Stimulated activated CD8-positive, alpha-beta memory T cell treated with anti-CD3 and anti-CD28 coated beads, Interleukin-4, amount 100 ng/mL, for 1 hour (primary cell): ENCODE measurements around the gene INO80C.

ENCODE experiments used
- DNase-seq, 2 donors: peaks; one replicate each; pipeline ENCODE4 v3.0.0-alpha.2; 2020; ENCODE audit warnings: low read depth in 2 of 2, low spot score in 1 of 2

Gene INO80C

DNA sequence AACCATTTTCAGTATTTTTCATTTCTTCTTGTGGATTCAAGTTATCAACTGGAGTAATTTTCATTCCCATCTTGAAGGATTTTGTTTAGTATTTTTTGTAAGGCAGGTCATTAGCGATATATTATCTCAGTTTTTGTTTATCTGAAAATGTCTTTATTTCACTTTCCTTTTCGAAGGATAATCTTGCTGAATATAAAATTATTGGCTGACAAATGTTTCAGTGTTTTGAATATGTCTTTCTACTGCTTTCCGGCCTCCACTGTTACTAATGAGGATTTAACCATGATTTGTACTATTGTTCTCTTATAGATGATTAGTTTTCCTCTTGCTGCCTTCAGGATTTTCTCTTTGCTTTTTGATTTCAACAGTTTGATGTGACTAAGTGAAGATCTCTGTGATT, 62.4 kb downstream of the INO80C start:
- DNase-seq, result no peak

DNA sequence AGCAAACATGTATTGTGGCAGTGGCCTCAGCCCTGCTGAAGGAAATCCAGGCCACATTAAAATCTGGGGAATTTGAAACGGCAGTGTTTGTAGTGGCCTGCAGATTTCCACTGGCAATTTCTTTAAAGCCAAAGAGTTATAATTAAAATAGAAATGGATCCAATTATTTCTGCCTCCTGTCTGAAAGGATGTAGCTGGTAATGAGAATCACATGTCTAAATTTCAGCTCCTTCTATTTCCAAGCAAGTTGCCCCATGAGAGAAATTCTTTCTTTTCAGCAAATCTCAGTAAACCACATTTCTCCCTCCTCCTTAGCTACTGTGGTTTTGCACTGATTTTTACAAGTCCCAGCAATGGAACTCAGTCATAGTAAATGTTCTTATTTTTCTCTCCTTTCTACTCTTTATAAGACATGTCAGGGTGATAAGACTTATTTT, 65.2 kb downstream of the INO80C start:
- DNase-seq, result no peak

DNA sequence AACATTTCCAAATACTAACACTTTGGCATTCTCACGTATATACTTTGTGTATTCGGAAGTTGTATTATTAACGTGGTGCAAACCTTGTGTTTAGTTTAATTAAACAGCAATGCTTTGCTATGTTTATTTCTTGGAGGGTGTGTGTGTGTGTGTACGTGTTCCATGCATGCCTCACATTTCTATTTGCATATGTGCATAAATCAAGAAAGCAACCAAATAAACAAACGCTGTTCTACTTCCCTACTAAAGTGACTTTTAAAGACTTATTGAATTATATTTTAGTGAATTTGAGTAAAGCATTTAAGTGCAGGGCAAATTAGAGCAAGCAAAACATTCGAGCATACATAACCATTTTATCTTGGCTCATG, 66.4 kb downstream of the INO80C start:
- DNase-seq, result no peak

DNA sequence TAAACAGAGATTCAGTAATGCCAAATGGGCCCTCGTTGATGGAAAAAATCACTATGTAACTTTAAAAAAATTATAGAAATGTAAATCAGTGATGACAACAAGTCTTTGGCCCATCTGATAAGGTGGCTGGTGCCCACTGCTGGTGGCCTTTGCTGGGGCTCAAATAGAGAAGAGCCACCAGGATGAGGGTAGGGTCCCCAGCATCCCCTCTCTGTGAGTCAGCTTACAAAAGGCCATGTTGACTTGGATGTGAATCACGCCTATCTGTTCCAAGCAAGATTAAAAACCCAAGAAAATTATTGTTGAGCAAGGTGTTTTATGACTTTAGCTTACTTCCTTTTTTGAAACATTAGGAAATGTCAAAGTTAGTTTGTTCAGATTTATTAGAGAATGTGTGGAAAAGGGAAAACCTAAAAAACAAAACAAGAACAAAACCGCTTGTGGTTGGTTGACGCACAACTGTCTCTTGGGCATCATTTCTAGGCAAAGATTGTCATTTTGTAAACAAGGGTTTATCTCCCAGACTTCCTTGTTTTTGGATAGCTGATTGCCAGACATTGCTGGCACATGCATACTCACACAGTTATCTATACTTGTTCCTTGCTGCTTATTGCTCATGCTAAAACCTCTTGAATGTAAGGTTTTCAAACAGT, 66.9 kb downstream of the INO80C start:
- DNase-seq, result no peak

DNA sequence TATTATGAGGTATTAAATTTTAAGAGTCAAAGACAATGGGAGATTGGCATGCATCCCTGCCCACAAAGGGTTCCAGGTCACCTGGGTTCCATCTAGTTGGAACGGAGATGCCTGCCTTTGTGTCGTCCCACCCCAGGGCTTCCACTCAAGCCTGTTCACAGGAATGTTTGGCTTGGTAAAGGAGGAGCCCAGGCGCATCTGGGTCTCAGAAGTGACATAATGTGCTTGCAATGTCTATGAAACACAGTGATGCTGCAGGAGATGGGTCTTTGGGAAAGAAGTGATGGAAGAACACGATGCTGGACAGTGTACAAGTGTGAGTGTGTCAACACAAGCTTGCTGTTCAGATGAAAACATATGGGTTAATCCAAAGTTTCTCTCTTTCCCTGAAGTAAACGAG, 71.0 kb downstream of the INO80C start:
- no peak for DNase-seq

DNA sequence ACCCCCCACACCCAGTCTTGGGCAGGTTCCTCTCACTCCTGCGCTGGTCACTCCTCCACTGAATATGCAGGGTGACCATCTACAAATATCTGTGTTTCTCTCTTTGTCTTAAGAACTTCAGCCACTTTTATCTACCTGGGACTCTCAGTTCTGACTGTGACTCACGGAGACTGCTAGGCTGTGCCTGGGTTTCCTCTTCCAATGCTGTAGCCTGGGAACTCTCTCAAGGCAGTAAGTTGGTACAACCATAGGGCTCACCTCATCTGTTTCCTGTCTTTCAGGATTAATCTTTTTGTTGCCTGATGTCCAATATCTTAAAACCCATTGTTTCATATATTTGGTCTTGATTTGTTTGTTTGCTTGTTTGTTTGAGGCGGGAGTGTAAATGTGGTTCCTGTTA, 73.4 kb downstream of the INO80C start:
- DNase-seq, result no peak

DNA sequence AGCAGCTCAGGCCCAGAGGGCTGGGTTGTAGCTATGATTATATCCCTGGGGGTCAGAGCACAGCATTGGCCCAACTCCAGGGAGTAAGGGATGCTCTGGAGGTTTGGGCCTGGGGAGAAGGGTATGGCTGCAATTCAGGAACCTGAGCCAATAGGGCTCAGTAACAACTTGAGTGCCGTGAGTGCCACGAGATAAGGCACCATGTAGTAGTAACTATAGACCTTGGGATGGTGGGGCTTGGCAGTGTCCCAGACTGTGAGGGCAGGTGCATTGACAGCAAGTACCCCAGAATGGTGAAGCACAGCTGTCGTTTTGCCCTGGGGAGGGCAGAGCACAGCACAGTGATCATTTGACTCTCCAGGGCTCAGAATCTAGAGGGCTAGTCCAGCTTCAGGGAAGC, 75.5 kb downstream of the INO80C start:
- no peak for DNase-seq

DNA sequence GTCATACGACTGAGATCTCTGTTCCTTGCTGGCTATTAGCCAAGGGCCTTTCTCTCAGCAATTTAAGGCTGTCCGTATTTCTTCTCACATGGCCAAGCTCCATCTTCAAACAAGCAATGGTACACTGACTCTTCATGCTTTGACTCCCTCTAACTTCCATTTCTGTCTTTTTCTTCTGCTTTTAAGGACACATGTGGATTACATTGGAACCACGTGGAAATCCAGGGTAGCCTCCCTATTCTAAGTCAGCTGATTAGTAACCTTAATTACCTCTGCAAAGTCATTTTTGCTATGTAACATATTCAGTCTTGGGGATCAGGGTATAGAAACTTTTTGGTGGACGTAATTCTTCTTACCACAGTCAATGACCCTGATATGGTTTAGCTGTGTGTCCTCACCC, 79.2 kb downstream of the INO80C start:
- no peak for DNase-seq
